HepG2 (cell line): Measurements from ENCODE around the gene FOXR1. TPM values are rescaled to one million over a fixed set of nuclear protein-coding genes. Genes with fewer than 3 reads are reported as not detected.
A peak's percentile ranks its signal among the peaks of the same experiment; 100 is the strongest.

Source experiments
- ATF1 ChIP-seq: IDR thresholded peaks from 2 replicates; pipeline ENCODE4 v1.6.1; 2016; ENCODE audit warnings: mild to moderate bottlenecking, control low read depth
- HIVEP1 ChIP-seq: sonication (generic); formaldehyde crosslinking; IDR thresholded peaks from 2 replicates; pipeline ENCODE4 v1.4.0; 2020; ENCODE audit warnings: mild to moderate bottlenecking, missing genetic modification reagents
- JUND ChIP-seq: sonication (generic); formaldehyde crosslinking; IDR thresholded peaks from 2 replicates; pipeline ENCODE4 v1.8.0; 2022; ENCODE audit warnings: mild to moderate bottlenecking, missing genetic modification reagents
- NFE2 ChIP-seq: sonication (generic); formaldehyde crosslinking; IDR thresholded peaks from 2 replicates; pipeline ENCODE4 v1.4.0; 2020; ENCODE audit warnings: missing genetic modification reagents
- SP140L ChIP-seq: sonication (generic); formaldehyde crosslinking; IDR thresholded peaks from 2 replicates; pipeline ENCODE4 v1.4.0; 2020; ENCODE audit warnings: missing genetic modification reagents, borderline replicate concordance
- TP53 ChIP-seq: sonication (generic); formaldehyde crosslinking; conservative IDR thresholded peaks from 2 replicates; pipeline ENCODE4 v1.4.0; 2020; ENCODE audit warnings: missing genetic modification reagents
- TSC22D2 ChIP-seq: sonication (generic); formaldehyde crosslinking; IDR thresholded peaks from 2 replicates; pipeline ENCODE4 v1.5.1; 2020; ENCODE audit warnings: missing genetic modification reagents, mild to moderate bottlenecking, borderline replicate concordance
- U2AF1 ChIP-seq: fragments of 200-400 bp; formaldehyde crosslinking; optimal IDR thresholded peaks from 2 replicates; pipeline ENCODE3; 2017; ENCODE audit warnings: mild to moderate bottlenecking, low read depth, low read length
- U2AF2 ChIP-seq: fragments of 200-400 bp; formaldehyde crosslinking; IDR thresholded peaks from 2 replicates; pipeline ENCODE4 v1.6.1; 2017; ENCODE audit warnings: low read depth, mild to moderate bottlenecking, low read length
- ZFP36L2 ChIP-seq: sonication (generic); formaldehyde crosslinking; IDR thresholded peaks from 2 replicates; pipeline ENCODE4 v1.4.0; 2020; ENCODE audit warnings: missing genetic modification reagents
- ZNF160 ChIP-seq: sonication (generic); formaldehyde crosslinking; IDR thresholded peaks from 2 replicates; pipeline ENCODE4 v1.8.0; 2022; ENCODE audit warnings: mild to moderate bottlenecking, inconsistent platforms, missing genetic modification reagents
- ZNF33A ChIP-seq: sonication (generic); formaldehyde crosslinking; IDR thresholded peaks from 2 replicates; pipeline ENCODE4 v1.5.1; 2020; ENCODE audit warnings: missing genetic modification reagents, mild to moderate bottlenecking, moderate library complexity, borderline replicate concordance
- ZNF496 ChIP-seq: sonication (generic); formaldehyde crosslinking; IDR thresholded peaks from 2 replicates; pipeline ENCODE4 v1.8.1; 2023; ENCODE audit warnings: mild to moderate bottlenecking, moderate library complexity, missing genetic modification reagents; ENCODE audit not compliant: insufficient replicate concordance
- ZNF557 ChIP-seq: sonication (generic); formaldehyde crosslinking; IDR thresholded peaks from 2 replicates; pipeline ENCODE4 v1.4.0; 2020; ENCODE audit warnings: missing genetic modification reagents
- ZNF616 ChIP-seq: sonication (generic); formaldehyde crosslinking; IDR thresholded peaks from 2 replicates; pipeline ENCODE4 v1.5.0; 2020; ENCODE audit warnings: low read depth, mild to moderate bottlenecking, missing genetic modification reagents
- polyA plus RNA-seq, 8 experiments: library from polyadenylated mRNA; depleted of rRNA in 3 of 8; stranded (reverse) in 7 of 8; unstranded in 1 of 8; fragments of >200 nt; fragmentation: Illumina TruSeq in 4 of 8; extraction: Trizol in 4 of 8; gene quantifications; 2 replicates each; pipeline versions ENCODE4 v1.2.1 to v1.2.3, GENCODE V29; 2011 to 2016; ENCODE audit warnings: low read depth in 4 of 8, missing spikeins in 1 of 8, mixed read lengths in 1 of 8; ENCODE audit not compliant: insufficient read depth in 1 of 8
- total RNA-seq, 5 experiments: library from RNA; depleted of rRNA; stranded (reverse); fragments of >200 nt; fragmentation: Illumina TruSeq; extraction: Trizol; gene quantifications; 2 replicates each; pipeline ENCODE4 v1.2.3, GENCODE V29; 2016; ENCODE audit warnings: low read depth in 1 of 5
- TF ChIP-seq, protein P1 (sequence below): sonication (generic); formaldehyde crosslinking; conservative IDR thresholded peaks from 2 replicates; pipeline ENCODE4 v1.5.0; 2020; ENCODE audit warnings: missing genetic modification reagents
- TF ChIP-seq, protein P2 (sequence below): sonication (generic); formaldehyde crosslinking; IDR thresholded peaks from 2 replicates; pipeline ENCODE4 v1.4.0; 2020; ENCODE audit warnings: missing genetic modification reagents, borderline replicate concordance
- TF ChIP-seq, protein P3 (sequence below): IDR thresholded peaks from 2 replicates; pipeline ENCODE4 v1.6.1; 2012; ENCODE audit warnings: low read depth, low read length, improper control_type of control experiment
- TF ChIP-seq, protein P4 (sequence below): IDR thresholded peaks from 2 replicates; pipeline ENCODE4 v1.6.1; 2016; ENCODE audit warnings: missing genetic modification reagents, missing compliant biosample characterization
- TF ChIP-seq, protein P5 (sequence below): sonication (generic); formaldehyde crosslinking; IDR thresholded peaks from 2 replicates; pipeline ENCODE4 v1.4.0; 2020; ENCODE audit warnings: mild to moderate bottlenecking, missing genetic modification reagents
- TF ChIP-seq, protein P6 (sequence below): sonication (generic); formaldehyde crosslinking; IDR thresholded peaks from 2 replicates; pipeline ENCODE4 v1.8.1; 2023; ENCODE audit warnings: missing genetic modification reagents, inconsistent platforms, borderline replicate concordance

FOXR1 gene
- total and polyA plus RNA-seq, 2 of the 13 experiments (the other 11 are each of a cell fraction or from before 2014, with no cell fraction given), result not detected

DNA sequence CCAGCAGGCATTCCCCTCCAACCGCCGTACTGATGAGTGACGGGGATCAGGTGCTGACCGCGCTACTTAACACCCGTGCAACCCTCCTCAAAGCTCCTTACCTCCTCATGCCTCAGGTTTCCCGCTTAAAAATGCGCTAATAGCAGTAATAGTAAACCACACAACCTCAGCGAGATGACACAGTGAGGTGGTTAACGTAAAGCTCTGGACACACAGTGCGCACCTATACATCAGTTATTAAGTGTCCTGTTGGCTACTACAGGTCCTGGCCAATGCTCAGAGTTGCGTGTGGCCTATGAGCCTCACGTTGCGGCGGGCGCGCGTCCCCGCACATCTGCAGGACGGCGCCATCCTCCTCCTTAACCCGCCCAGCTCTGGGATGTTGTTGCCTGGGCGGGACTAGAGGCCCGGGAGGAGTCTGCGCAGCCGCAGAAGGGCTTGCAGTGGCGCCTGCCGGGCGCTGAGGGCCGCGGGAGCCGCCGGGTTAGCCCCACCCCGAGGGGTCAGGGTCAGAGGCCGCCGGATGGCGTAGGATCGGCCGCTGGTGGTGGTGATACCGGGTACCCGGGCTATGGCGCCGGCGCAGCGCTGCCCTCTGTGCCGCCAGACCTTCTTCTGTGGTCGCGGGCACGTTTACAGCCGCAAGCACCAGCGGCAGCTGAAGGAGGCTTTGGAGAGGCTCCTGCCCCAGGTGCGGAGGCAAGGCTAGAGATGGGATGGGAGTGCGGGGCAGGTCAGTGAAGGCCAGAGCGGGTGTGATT lies 26.2 kb downstream of the FOXR1 start, which contains the start of gene CENATAC (continued):
- TF ChIP-seq ZNF33A (CRISPR knock-in tag), result no peak
- no peak for TF ChIP-seq SP140L (CRISPR knock-in tag)
- TF ChIP-seq, protein P1, sequence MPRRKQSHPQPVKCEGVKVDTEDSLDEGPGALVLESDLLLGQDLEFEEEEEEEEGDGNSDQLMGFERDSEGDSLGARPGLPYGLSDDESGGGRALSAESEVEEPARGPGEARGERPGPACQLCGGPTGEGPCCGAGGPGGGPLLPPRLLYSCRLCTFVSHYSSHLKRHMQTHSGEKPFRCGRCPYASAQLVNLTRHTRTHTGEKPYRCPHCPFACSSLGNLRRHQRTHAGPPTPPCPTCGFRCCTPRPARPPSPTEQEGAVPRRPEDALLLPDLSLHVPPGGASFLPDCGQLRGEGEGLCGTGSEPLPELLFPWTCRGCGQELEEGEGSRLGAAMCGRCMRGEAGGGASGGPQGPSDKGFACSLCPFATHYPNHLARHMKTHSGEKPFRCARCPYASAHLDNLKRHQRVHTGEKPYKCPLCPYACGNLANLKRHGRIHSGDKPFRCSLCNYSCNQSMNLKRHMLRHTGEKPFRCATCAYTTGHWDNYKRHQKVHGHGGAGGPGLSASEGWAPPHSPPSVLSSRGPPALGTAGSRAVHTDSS (CRISPR knock-in tag), result no peak
- TF ChIP-seq ZNF557 (CRISPR knock-in tag), result no peak
- no peak for TF ChIP-seq JUND
- peak; percentile 73; the same call in 1 of the 2 replicates for TF ChIP-seq ZNF160 (CRISPR knock-in tag)
- no peak for TF ChIP-seq NFE2 (CRISPR knock-in tag)
- no peak; the same call in 1 of the 2 replicates for TF ChIP-seq ATF1 (CRISPR knock-in tag)
- no peak for TF ChIP-seq U2AF2
- no peak for TF ChIP-seq TP53 (CRISPR knock-in tag)
- TF ChIP-seq, protein P2, sequence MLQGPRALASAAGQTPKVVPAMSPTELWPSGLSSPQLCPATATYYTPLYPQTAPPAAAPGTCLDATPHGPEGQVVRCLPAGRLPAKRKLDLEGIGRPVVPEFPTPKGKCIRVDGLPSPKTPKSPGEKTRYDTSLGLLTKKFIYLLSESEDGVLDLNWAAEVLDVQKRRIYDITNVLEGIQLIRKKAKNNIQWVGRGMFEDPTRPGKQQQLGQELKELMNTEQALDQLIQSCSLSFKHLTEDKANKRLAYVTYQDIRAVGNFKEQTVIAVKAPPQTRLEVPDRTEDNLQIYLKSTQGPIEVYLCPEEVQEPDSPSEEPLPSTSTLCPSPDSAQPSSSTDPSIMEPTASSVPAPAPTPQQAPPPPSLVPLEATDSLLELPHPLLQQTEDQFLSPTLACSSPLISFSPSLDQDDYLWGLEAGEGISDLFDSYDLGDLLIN (CRISPR knock-in tag), result no peak
- TF ChIP-seq, protein P3, sequence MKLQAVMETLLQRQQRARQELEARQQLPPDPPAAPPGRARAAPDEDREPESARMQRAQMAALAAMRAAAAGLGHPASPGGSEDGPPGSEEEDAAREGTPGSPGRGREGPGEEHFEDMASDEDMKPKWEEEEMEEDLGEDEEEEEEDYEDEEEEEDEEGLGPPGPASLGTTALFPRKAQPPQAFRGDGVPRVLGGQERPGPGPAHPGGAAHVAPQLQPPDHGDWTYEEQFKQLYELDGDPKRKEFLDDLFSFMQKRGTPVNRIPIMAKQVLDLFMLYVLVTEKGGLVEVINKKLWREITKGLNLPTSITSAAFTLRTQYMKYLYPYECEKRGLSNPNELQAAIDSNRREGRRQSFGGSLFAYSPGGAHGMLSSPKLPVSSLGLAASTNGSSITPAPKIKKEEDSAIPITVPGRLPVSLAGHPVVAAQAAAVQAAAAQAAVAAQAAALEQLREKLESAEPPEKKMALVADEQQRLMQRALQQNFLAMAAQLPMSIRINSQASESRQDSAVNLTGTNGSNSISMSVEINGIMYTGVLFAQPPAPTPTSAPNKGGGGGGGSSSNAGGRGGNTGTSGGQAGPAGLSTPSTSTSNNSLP, result no peak
- no peak for TF ChIP-seq U2AF1
- TF ChIP-seq ZNF496 (CRISPR knock-in tag), result no peak
- TF ChIP-seq, protein P4, sequence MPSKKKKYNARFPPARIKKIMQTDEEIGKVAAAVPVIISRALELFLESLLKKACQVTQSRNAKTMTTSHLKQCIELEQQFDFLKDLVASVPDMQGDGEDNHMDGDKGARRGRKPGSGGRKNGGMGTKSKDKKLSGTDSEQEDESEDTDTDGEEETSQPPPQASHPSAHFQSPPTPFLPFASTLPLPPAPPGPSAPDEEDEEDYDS (CRISPR knock-in tag), result peak; percentile 98
- TF ChIP-seq ZFP36L2 (CRISPR knock-in tag), result no peak
- TF ChIP-seq ZNF616, result no peak; the same call in 1 of the 2 replicates
- no peak for TF ChIP-seq HIVEP1 (CRISPR knock-in tag)
- TF ChIP-seq, protein P5, sequence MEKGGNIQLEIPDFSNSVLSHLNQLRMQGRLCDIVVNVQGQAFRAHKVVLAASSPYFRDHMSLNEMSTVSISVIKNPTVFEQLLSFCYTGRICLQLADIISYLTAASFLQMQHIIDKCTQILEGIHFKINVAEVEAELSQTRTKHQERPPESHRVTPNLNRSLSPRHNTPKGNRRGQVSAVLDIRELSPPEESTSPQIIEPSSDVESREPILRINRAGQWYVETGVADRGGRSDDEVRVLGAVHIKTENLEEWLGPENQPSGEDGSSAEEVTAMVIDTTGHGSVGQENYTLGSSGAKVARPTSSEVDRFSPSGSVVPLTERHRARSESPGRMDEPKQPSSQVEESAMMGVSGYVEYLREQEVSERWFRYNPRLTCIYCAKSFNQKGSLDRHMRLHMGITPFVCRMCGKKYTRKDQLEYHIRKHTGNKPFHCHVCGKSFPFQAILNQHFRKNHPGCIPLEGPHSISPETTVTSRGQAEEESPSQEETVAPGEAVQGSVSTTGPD (CRISPR knock-in tag), result no peak
- TF ChIP-seq, protein P6, sequence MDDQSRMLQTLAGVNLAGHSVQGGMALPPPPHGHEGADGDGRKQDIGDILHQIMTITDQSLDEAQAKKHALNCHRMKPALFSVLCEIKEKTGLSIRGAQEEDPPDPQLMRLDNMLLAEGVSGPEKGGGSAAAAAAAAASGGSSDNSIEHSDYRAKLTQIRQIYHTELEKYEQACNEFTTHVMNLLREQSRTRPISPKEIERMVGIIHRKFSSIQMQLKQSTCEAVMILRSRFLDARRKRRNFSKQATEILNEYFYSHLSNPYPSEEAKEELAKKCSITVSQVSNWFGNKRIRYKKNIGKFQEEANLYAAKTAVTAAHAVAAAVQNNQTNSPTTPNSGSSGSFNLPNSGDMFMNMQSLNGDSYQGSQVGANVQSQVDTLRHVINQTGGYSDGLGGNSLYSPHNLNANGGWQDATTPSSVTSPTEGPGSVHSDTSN (CRISPR knock-in tag), result no peak
- TF ChIP-seq TSC22D2 (CRISPR knock-in tag), result 0 out of 2 replicates have a peak, but pooled peaks have one; percentile 22
